Activated gamma-delta T cell treated with Interleukin-2 at 50 U/mL for 16 hours (primary cell): ENCODE data around the gene KLRC2.
"Not testable (repeated sequence)": the region's sequence is repeated elsewhere in the genome, so short reads cannot be mapped to it uniquely, and the experiment has no call there.

Experiments used
- DNase-seq: peaks from one replicate; pipeline ENCODE4 v3.0.0-alpha.2; 2020

KLRC2 gene

DNA sequence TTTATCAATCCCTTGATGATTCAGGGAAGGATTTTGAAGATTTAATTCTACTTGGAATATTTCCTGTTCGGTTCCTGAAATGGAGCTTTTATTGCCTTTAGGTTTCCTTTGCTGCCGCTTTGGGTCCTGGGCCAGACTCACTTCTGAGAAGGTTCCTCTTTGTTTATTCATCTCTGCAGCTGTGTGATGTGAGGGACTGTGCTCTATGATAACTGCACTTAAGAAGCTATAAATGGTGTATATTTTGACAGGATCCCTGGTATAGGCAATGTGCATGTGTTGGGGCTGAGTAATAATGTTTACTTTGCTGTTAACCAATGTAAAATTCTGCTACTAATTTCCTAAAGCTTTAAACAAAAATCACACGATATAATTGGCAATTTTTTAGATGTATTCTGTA is at the start of gene KLRC2:
Gene KLRC2, minus strand, starts transcription at position 195 of the 400 bp plus-strand sequence. Its CDS starts 24 bp downstream, at position 171.
- DNase-seq, result peak; percentile 11

DNA sequence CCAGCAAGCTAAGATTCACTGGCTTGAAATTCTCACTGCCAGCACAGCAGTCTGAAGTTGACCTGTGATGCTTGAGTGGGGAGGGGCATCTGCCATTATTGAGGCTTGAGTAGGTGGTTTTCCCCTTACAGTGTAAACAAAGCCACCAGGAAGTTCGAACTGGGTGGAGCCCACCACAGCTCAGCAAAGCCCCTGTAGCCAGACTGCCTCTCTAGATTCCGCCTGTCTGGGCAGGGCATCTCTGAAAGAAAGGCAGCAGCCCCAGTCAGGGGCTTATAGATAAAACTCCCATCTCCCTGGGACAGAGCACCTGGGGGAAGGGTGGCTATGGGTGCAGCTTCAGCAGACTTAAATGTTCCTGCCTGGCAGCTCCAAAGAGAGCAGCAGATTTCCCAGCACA is 46.1 kb upstream of the KLRC2 start:
- peak; percentile 46 for DNase-seq

DNA sequence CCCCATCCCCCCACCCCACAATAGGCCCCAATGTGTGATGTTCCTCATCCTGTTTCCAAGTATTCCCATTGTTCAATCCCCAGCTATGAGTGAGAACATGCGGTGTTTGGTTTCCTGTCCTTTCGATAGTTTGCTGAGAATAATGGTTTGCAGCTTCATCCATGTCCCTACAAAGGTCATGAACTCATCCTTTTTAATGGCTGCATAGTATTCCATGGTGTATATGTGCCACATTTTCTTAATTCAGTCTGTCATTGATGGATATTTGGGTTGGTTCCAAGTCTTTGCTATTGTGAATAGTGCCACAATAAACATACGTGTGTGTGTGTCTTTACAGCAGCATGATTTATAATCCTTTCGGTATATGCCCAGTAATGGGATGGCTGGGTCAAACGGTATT is 37.0 kb upstream of the KLRC2 start:
- DNase-seq, result not testable (repeated sequence)

DNA sequence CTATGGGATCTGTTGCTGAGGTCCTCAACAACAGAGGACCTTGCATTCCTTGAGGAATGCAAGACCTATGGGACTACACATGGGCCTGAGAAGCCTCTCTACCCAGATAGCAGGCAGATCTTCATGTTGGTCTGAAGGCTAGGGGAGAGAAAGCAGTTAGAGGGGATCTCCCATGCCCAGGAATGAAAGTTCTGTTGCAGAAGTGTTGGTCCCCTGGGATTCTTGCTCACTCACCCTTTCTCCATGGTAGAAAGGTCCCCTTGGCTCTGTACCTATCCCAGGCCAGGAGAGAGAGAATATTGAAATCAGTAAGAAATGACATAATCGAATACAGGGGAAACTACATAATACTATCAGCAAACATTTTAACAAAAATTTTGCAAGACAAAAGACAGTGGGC is 33.9 kb upstream of the KLRC2 start:
- DNase-seq, result no peak

DNA sequence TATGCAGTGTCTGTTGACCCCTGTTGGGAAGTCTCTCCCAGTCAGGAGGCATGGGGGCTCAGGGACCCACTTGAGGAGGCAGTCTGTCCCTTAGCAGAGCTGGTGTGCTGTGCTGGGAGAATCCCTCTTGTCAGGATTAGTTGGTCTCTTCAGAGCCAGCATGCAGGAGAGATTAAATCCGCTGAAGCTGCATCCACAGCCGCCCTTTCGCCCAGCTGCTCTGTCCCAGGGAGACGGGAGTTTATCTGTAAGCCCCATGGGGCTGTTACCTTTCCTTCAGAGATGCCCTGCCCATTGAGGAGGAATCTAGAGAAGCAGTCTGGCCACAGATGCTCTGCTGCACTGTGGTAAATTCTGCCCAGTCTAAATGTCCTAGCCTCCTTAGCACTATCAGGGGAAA is 30.5 kb upstream of the KLRC2 start:
- no peak for DNase-seq

DNA sequence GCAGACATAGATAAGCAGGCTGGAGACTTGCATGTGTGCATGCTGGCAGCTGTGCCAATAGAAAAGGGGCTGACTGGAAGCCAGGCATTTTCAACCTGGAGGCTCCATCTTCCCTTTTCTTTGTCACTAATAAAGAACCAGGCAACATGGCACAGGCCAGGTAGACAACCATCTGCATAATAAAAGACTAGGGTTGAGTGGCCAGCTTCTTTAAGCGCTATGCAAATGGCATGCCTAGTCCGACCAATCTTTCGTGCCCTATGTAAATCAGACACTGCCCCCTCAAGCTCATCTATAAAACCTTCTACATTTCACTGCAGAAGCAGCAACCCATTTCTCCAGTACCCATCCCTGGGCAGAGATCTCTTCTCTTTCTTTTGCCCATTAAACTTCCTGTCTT is 21.9 kb upstream of the KLRC2 start:
- no peak for DNase-seq

DNA sequence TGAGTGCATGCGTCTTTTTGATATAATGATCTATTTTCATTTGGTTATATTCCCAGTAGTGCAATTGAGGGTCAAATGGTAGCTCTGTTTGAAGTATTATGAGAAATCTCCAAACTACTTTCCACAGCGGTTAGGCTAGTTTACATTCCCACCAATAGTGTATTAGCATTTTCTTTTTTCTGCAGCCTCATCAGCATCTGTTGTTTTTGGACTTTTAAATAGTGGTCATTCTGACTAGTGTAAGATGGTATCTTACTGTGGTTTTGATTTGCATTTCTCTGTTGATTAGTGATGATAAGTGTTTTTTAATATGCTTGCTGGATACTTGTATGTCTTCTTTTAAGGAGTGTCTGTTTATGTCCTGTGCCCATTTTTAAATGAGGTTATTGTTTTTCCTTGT is 21.0 kb upstream of the KLRC2 start:
- DNase-seq, result no peak

DNA sequence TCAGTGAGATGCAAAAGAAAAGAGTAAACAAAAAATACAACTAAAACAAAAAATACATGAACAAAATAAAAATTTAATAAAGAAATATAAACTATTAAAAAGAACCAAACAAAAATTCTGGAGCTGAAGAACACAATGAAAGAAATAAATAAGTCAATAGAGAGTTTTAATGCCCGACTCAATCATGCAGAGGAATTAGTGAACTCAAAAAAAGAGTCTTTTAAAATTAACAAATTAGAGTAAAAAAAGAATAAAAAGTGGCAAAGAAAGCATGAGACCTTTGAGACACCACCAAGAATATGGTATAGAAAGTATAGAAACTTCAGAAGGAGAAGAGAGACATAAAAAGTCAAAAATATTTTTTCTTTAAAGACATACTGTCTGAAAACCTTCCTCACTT is 20.0 kb upstream of the KLRC2 start:
- DNase-seq, result no peak

DNA sequence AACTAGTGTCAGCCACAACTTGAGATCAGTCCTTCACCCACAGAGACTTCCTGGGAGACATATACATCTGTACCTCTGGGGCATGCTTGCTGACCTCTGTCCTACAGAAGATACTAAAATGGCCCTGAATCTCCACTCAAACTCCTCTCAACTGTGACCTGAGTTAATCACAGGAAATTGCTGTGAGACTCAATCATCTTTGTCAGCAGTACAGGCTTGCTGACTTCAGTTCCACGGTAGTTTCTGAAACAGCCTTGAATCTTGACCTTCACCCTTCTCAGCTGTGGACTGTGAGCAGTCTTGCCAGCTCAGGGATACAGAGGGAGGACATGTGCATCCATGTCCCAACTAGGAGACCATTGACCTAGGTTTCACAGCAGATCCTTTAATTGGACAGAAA is 18.7 kb upstream of the KLRC2 start:
- DNase-seq, result no peak

DNA sequence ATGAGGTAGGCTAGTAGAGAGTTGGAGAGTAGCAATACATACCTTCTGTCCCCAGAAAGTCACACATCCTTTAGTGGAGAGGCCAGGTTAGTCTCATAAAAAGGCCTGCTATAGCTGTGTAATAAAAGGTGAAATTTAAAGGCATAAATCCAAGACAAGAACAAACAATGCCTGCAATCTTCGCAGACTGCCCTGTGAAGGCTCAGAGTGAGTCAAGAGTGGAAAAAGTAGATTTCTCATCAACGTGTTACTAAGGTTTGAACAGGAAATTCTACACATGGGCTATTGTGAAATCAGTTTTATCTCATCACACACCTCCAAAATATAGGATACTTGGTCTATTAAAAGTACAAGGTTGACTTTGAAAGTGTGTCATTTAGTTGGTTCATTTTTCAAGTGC is 17.3 kb upstream of the KLRC2 start, which contains the start of gene KLRC1:
Gene KLRC1, minus strand, starts transcription at position 222 of the 400 bp plus-strand sequence. CDS start 2,221 bp downstream, outside the sequence.
- DNase-seq, result no peak

DNA sequence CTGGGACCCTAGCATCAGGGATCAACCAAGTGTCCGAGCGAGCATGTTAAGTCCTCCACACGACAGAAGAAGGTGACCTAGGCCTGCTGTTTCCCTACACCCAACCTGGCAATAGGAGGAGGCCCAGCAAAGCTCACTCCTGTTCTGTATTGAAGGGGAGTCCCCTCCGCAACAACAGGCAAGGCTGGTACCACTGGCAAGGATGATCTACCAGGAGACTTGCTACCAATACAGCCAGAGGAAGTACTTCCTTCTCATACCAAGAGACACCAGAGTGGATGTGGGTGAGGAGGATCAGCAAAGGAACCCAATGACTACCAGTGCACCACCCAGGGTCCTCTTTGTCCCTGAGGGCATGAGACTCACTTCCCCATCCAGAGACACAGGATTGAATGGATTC is 12.4 kb upstream of the KLRC2 start:
- DNase-seq, result no peak

DNA sequence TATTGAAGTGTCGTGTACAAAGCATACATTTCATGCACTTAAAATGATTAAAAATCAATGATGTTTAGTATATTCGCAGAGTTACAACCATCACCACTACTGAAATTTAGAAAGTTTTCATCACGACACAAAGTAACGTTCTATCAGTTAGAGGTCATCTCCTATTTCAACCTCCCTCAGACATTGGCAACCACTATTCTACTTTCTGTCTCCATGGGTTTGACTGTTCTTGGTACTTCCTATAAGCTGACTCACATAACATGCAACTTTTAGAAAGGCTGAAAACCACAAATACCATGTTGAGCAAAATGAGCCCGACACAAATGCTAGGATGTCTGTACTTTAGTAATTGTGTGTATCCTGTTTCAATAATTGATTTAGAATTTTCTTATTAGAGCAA is 10.2 kb upstream of the KLRC2 start:
- DNase-seq, result not testable (repeated sequence)

DNA sequence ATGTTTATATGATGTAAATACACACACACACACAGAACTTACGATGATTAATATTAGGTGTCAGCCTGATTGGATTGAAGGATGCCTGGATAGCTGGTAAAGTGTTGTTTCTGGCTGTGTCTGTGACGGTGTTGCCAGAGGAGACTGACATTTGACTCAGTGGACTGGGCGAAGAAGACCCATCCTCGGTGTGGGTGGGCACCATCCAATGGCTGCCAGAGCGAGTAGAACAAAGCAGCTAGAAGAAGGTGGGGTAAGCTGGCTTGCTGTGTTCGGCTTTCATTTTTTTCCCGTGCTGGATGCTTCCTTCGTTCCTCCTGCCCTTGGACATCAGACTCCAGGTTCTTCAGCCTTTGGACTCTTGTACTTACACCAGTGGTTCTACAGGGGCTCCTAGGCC is 5.3 kb upstream of the KLRC2 start:
- not testable (repeated sequence) for DNase-seq

DNA sequence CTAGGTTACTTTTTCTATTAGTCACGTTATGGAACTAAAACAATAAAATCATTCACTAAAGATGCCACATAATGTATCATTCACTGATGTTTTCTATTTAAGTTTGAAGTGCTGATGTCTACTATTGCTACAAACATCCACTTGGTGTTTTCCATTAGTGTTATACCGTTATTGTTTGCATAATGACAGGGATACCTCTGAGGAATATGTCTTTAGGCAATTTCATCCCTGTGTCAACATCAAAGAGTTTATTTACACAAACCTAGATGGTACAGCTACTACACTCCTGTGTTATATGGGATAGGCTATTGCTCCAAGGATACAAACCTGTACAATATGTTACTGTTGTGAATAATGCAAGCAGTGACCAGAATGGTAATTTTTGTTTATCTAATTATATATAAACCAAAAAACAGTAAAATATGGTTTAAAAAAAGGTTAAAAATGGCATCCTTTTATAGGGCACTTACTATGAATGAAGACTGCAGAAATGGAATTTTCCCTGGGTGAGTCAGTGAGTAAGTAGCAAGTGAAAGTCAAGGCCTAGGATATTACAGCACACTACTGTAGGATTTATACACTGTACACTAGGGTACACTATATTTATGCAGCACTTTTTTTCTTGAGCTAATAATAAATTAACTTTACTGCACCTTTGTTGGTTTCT is 3.9 kb upstream of the KLRC2 start:
- not testable (repeated sequence) for DNase-seq

DNA sequence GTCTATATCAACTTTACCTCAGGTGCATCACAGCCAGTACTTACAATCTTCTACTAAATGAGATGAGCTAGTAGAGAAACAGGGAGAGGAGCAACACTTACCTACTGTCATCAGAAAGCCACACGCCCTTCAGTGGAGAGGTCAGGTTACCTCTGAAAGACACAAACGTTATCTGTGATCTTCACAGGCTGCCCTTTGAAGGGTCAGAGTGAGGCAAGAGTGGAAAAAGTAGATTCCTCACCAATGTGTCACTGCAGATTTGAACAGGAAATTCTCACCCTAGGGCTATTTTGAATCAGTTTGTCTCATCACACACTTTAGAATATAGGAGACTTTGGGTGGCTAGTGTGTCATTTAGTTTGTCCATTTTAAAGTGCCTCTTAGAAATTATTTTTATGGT is 1.8 kb upstream of the KLRC2 start:
- DNase-seq, result not testable (repeated sequence)

DNA sequence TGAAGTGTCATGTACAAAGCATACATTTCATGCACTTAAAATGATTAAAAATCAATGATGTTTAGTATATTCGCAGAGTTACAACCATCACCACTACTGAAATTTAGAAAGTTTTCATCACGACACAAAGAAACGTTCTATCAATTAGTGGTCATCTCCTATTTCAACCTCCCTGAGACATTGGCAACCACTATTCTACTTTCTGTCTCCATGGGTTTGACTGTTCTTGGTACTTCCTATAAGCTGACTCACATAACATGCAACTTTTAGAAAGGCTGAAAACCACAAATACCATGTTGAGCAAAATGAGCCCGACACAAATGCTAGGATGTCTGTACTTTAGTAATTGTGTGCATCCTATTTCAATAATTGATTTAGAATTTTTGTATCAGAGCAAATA is 5.2 kb downstream of the KLRC2 start:
- DNase-seq, result not testable (repeated sequence)

DNA sequence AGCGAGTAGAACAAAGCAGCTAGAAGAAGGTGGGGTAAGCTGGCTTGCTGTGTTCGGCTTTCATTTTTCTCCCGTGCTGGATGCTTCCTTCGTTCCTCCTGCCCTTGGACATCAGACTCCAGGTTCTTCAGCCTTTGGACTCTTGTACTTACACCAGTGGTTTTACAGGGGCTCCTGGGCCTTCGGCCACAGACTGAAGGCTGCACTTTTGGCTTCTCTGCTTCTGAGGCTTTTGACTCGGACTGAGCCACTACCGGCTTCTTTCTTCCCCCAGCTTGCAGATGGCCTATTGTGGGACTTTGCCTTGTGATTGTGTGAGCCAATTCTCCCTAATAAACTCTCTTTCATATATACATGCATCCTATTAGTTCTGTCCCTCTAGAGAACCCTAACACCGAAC is 9.9 kb downstream of the KLRC2 start:
- not testable (repeated sequence) for DNase-seq

DNA sequence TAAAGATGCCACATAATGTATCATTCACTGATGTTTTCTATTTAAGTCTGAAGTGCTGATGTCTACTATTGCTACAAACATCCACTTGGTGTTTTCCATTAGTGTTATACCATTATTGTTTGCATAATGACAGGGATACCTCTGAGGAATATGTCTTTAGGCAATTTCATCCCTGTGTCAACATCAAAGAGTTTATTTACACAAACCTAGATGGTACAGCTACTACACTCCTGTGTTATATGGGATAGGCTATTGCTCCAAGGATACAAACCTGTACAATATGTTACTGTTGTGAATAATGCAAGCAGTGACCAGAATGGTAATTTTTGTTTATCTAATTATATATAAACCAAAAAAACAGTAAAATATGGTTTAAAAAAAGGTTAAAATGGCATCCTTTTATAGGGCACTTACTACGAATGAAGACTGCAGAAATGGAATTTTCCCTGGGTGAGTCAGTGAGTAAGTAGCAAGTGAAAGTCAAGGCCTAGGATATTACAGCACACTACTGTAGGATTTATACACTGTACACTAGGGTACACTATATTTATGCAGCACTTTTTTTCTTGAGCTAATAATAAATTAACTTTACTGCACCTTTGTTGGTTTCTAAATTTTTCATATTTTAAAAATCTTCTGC is 11.4 kb downstream of the KLRC2 start:
- DNase-seq, result not testable (repeated sequence)

DNA sequence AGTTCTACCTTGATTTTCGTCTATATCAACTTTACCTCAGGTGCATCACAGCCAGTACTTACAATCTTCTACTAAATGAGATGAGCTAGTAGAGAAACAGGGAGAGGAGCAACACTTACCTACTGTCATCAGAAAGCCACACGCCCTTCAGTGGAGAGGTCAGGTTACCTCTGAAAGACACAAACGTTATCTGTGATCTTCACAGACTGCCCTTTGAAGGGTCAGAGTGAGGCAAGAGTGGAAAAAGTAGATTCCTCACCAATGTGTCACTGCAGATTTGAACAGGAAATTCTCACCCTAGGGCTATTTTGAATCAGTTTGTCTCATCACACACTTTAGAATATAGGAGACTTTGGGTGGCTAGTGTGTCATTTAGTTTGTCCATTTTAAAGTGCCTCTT is 13.7 kb downstream of the KLRC2 start:
- DNase-seq, result not testable (repeated sequence)

DNA sequence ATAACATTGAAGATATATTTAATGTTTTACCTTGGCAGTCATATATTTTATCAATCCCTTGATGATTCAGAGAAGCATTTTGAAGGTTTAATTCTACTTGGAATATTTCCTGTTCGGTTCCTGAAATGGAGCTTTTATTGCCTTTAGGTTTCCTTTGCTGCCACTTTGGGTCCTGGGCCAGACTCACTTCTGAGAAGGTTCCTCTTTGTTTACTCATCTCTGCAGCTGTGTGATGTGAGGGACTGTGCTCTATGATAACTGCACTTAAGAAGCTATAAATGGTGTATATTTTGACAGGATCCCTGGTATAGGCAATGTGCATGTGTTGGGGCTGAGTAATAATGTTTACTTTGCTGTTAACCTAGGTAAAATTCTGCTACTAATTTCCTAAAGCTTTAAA is 15.5 kb downstream of the KLRC2 start, which contains the start of gene KLRC3:
Gene KLRC3, minus strand, starts transcription at position 262 of the 400 bp plus-strand sequence. Its CDS starts 45 bp downstream, at position 217.
- DNase-seq, result not testable (repeated sequence)

DNA sequence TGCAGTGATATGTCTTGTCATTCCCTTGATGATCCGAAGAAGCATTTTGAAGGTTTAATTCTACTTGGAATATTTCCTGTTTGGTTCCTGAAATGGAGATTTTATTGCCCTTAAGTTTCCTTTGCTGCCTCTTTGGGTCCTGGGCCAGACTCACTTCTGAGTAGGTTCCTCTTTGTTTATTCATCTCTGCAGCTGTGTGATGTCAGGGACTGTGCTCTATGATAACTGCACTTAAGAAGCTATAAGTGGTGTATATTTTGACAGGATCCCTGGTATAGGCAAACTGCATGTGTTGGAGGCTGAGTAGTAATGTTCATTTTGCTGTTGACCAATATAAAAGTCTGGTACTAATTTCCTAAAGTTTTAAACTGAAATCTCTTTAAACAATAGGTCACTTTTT is 26.4 kb downstream of the KLRC2 start, which contains the start of gene KLRC4:
Gene KLRC4, minus strand, starts transcription at position 366 of the 400 bp plus-strand sequence. Its CDS starts 182 bp downstream, at position 184.
- no peak for DNase-seq

DNA sequence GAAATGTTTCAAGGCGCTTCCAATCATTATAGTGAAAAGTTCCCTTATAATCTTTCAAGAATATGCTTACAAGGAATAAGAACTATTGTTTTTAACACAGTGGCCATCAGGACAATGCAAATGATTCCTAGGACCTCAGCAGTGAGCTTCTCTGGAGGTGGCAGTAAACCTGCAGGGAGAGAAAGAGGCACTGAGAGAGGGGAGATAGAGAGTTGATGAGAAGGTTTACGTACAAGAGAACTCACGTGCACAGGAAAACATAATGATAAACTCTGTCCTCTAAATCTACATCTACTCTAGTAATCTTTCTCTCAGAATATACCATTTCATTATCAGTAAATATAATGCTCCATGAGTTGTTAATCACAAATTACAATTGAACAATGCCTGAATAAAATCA is 27.0 kb downstream of the KLRC2 start:
- no peak for DNase-seq

DNA sequence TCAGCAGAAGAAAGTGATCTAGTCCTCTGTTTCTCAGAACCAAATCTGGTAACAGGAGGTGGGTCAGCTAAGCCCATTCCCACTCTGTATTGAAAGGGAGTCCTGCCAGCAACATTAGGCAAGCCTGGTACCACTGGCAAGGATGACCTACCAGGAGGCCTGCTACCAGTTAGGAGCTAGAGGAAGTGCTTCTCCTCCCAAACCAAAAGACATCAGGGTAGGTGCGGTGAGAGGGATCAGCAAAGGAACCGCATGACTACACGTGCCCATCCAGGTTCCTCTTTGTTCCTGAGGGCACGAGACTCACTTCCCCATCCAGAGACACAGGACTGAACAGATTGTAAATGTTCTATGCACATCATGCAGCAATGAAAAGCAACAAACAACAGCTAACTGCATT is 29.1 kb downstream of the KLRC2 start:
- DNase-seq, result no peak

DNA sequence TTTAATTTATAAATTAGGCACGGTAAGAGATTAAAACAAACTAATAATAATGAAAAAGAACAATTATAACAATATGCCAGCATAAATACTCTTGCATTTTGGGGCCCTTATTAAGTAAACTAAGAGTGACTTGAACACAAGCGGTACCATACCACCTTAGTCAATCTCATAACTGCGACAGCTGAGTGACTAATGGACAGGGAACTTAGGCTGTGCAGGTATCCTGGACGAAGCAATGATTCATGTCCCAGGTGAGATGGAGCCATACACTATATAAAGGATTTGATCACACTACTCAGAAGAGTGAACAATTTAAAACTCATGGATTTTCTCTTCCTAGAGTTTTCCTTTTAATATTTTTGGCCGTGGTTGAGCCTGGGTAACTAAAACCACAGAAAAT is 30.5 kb downstream of the KLRC2 start:
- DNase-seq, result no peak
